ENCODE results near the gene AGFG2. TPM values are rescaled to one million over a fixed set of nuclear protein-coding genes. Genes with fewer than 3 reads are reported as not detected.

The AGFG2 gene
- total RNA-seq, 1 experiment from 2014 or later: 42.5 TPM

DNA sequence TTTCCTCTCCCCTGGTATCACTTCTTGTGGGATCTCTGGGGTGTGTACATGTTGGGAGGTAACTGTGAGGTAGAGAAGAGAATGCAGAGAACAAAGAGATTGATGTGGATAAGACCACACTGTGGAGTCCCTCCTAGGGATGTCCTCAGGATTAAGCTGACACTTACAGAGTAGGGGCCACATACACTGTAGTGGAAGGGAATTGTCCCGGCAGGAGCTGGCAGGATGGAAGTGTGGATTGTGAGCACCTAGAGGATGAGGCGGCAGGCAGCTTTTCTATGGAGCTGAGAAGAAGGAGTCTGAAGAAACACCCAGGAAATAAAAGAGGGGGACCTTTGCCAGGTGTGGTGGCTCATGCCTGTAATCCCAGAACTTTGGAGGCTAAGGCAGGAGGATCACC lies 13.5 kb downstream of the AGFG2 start:
- no peaks in the 10 kb centered on the region for H3K36me3 ChIP-seq (ENCODE audit: control insufficient read depth, insufficient read depth, low read length)
- TF ChIP-seq POLR2AphosphoS5 (IDR thresholded peaks at IDR 0.05; ENCODE audit: low read depth, low read length): no peak
- H3K9me3 ChIP-seq (ENCODE audit: control insufficient read depth, insufficient read depth, low read depth, low read length): no peaks in the 10 kb centered on the region
- H3K4me1 ChIP-seq (ENCODE audit: control insufficient read depth, insufficient read depth, low read length): peaks cover 6% of the 10 kb centered on the region
- POLR2A ChIA-PET: interaction anchor here (0.6 kb wide), 1 partner anchor 90 kb away, joined by 5 read pairs; no protein-coding TSS in a partner anchor
- in situ Hi-C loops (cut with HindIII; ENCODE audit: low pct_unique_long_range_greater_than_20kb, low sequenced_read_pairs): no loop called here
- no peak overlapping the region for H3K27ac ChIP-seq (ENCODE audit: low read length)
- ATAC-seq (no peak), DNase-seq (ENCODE audit: low read depth, low spot score) (no peak)
- intact Hi-C loops (cut with micrococcal nuclease; ENCODE audit: unreplicated experiment): no loop called here
- no TSS peak for BruUV-seq (replicated peaks)
- no peaks in the 10 kb centered on the region for H3K27me3 ChIP-seq (ENCODE audit: control insufficient read depth, insufficient read depth, low read length)
- CTCF ChIA-PET: no interaction called here
- no peak overlapping the region for H3K4me3 ChIP-seq (ENCODE audit: low read depth in 2 of 2, low read length in 2 of 2)

DNA sequence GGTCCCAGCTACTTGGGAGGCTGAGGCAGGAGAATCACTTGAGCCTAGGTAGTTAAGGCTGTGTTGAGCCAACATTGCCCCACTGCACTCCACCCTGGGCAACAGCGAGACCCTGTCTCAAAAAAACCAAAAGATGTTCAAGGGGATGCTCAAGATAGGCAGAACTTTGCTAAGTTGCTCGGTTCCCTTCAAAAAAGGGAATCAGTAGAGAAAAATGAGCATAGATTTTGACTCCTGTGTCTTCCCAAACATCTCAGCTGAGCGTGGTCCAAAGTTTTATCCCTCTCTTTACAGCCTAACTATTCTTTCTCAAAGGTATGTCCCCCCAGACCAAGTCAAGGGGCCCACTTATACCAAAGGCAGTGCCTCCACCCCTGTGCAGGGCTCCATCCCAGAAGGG lies 14.0 kb downstream of the AGFG2 start:
- in situ Hi-C loops (cut with HindIII; ENCODE audit: low pct_unique_long_range_greater_than_20kb, low sequenced_read_pairs) (no loop called here), intact Hi-C loops (cut with micrococcal nuclease; ENCODE audit: unreplicated experiment) (no loop called here)
- CTCF ChIA-PET: no interaction called here

GRCh38 chr7:100555701-100556100 lies 16.7 kb downstream of the AGFG2 start:
- no peak overlapping the region for H3K4me3 ChIP-seq (ENCODE audit: low read depth in 2 of 2, low read length in 2 of 2)
- no peak for ATAC-seq
- no peak overlapping the region for H3K27ac ChIP-seq (ENCODE audit: low read length)
- no TSS peak for BruUV-seq (replicated peaks)
- in situ Hi-C loops (cut with HindIII; ENCODE audit: low pct_unique_long_range_greater_than_20kb, low sequenced_read_pairs): no loop called here
- H3K9me3 ChIP-seq (ENCODE audit: control insufficient read depth, insufficient read depth, low read depth, low read length): no peaks in the 10 kb centered on the region
- no peak for DNase-seq (ENCODE audit: low read depth, low spot score)
- H3K4me1 ChIP-seq (ENCODE audit: control insufficient read depth, insufficient read depth, low read length): no peaks in the 10 kb centered on the region; the same call in 1 of the 2 replicates
- POLR2A ChIA-PET: no interaction called here
- TF ChIP-seq TCF7L2 (IDR thresholded peaks at IDR 0.05; ENCODE audit: low read depth, low read length): no peak
- no peaks in the 10 kb centered on the region for H3K36me3 ChIP-seq (ENCODE audit: control insufficient read depth, insufficient read depth, low read length)
- CTCF ChIA-PET: no interaction called here
- intact Hi-C loops (cut with micrococcal nuclease; ENCODE audit: unreplicated experiment): no loop called here
- no peaks in the 10 kb centered on the region for H3K27me3 ChIP-seq (ENCODE audit: control insufficient read depth, insufficient read depth, low read length)

More for the DNA sequence above, 14.0 kb downstream of the AGFG2 start:
- Histone ChIP-seq H3K27ac (ENCODE audit: low read length) (no peak overlapping the region), H3K9me3 (ENCODE audit: control insufficient read depth, insufficient read depth, low read depth, low read length) (no peaks in the 10 kb centered on the region), H3K4me1 (ENCODE audit: control insufficient read depth, insufficient read depth, low read length) (peaks cover under 1% of the 10 kb centered on the region; the same call in 1 of the 2 replicates), H3K4me3 (ENCODE audit: low read depth in 2 of 2, low read length in 2 of 2) (no peak overlapping the region), H3K36me3 (ENCODE audit: control insufficient read depth, insufficient read depth, low read length) (no peaks in the 10 kb centered on the region), H3K27me3 (ENCODE audit: control insufficient read depth, insufficient read depth, low read length) (no peaks in the 10 kb centered on the region)
- ATAC-seq: no peak
- POLR2A ChIA-PET: interaction anchor here (0.6 kb wide), 1 partner anchor 90 kb away, joined by 5 read pairs; no protein-coding TSS in a partner anchor
- no peak for DNase-seq (ENCODE audit: low read depth, low spot score)
- TF ChIP-seq SIN3A (IDR thresholded peaks at IDR 0.05; ENCODE audit: borderline replicate concordance, insufficient read depth, low read depth, low read length): no peak
- TF ChIP-seq, protein P1, sequence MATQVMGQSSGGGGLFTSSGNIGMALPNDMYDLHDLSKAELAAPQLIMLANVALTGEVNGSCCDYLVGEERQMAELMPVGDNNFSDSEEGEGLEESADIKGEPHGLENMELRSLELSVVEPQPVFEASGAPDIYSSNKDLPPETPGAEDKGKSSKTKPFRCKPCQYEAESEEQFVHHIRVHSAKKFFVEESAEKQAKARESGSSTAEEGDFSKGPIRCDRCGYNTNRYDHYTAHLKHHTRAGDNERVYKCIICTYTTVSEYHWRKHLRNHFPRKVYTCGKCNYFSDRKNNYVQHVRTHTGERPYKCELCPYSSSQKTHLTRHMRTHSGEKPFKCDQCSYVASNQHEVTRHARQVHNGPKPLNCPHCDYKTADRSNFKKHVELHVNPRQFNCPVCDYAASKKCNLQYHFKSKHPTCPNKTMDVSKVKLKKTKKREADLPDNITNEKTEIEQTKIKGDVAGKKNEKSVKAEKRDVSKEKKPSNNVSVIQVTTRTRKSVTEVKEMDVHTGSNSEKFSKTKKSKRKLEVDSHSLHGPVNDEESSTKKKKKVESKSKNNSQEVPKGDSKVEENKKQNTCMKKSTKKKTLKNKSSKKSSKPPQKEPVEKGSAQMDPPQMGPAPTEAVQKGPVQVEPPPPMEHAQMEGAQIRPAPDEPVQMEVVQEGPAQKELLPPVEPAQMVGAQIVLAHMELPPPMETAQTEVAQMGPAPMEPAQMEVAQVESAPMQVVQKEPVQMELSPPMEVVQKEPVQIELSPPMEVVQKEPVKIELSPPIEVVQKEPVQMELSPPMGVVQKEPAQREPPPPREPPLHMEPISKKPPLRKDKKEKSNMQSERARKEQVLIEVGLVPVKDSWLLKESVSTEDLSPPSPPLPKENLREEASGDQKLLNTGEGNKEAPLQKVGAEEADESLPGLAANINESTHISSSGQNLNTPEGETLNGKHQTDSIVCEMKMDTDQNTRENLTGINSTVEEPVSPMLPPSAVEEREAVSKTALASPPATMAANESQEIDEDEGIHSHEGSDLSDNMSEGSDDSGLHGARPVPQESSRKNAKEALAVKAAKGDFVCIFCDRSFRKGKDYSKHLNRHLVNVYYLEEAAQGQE (IDR thresholded peaks at IDR 0.05; ENCODE audit: insufficient read depth in 1 of 2, low read depth in 2 of 2, low read length in 1 of 2): no peak
- BruUV-seq (replicated peaks): no TSS peak

DNA sequence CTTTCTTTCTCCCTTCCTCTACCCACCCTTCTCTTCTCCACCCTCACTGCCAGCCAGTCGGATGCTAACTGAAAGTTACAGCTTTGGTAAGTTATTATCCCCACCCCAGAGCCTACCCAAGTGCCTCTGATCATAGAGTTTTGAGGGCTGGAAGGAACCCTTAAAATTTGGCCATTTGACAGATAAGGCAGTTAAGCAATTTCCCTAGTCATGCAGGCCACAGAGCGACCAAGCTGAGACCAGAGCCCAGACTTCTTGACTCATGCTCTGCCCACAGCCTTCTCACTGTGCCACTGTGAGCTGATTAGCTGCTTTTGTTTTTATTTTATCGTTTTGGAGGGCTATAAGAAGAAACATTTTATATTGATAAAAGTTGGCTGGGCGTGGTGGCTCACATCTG lies 17.5 kb downstream of the AGFG2 start:
- Histone ChIP-seq H3K36me3 (ENCODE audit: control insufficient read depth, insufficient read depth, low read length) (no peaks in the 10 kb centered on the region), H3K27me3 (ENCODE audit: control insufficient read depth, insufficient read depth, low read length) (no peaks in the 10 kb centered on the region), H3K27ac (ENCODE audit: low read length) (no peak overlapping the region), H3K4me1 (ENCODE audit: control insufficient read depth, insufficient read depth, low read length) (no peaks in the 10 kb centered on the region; the same call in 1 of the 2 replicates), H3K4me3 (ENCODE audit: low read depth in 2 of 2, low read length in 2 of 2) (no peak overlapping the region), H3K9me3 (ENCODE audit: control insufficient read depth, insufficient read depth, low read depth, low read length) (no peaks in the 10 kb centered on the region)
- DNase-seq (ENCODE audit: low read depth, low spot score) (no peak), ATAC-seq (no peak)
- intact Hi-C loops (cut with micrococcal nuclease; ENCODE audit: unreplicated experiment): no loop called here
- TF ChIP-seq CTCF (IDR thresholded peaks at IDR 0.05) (no peak), TCF7L2 (IDR thresholded peaks at IDR 0.05; ENCODE audit: low read depth, low read length) (no peak), POLR2AphosphoS5 (IDR thresholded peaks at IDR 0.05; ENCODE audit: low read depth, low read length) (no peak), SIN3A (IDR thresholded peaks at IDR 0.05; ENCODE audit: borderline replicate concordance, insufficient read depth, low read depth, low read length) (no peak)
- TF ChIP-seq, protein P1 (IDR thresholded peaks at IDR 0.05; ENCODE audit: insufficient read depth in 1 of 2, low read depth in 2 of 2, low read length in 1 of 2): no peak
- BruUV-seq (replicated peaks): no TSS peak
- POLR2A ChIA-PET: no interaction called here
- CTCF ChIA-PET: no interaction called here
- in situ Hi-C loops (cut with HindIII; ENCODE audit: low pct_unique_long_range_greater_than_20kb, low sequenced_read_pairs): no loop called here

All from Panc1 (cell line).